WTC11 (cell line): ENCODE data around the gene PKDCC. TPM values are rescaled to one million over a fixed set of nuclear protein-coding genes. Genes with fewer than 3 reads are reported as not detected.

Source experiments
- ATAC-seq: fragments of 200-7000 bp; cut with Tn5 transposase; 2 replicates; pipeline ENCODE4 v1.10.0; 2021; ENCODE audit warnings: mild to moderate bottlenecking, moderate library complexity
- CTCF ChIA-PET: fragments of 300-600 bp; sonication (Branson Sonifier 250); formaldehyde crosslinking; loops from one replicate; lab custom pipeline; 2021; ENCODE audit warnings: antibody characterized with exemption; lab: Charles Lee
- POLR2A ChIA-PET: fragments of 350-600 bp; sonication (Branson Sonifier 250); formaldehyde crosslinking; loops from one replicate; lab custom pipeline; 2021; ENCODE audit warnings: antibody characterized with exemption; lab: Charles Lee
- DNase-seq: peaks from one replicate; pipeline ENCODE4 v3.0.0; 2021; ENCODE audit warnings: low spot score
- H3K27ac Mint-ChIP-seq: 2 replicates; pipeline ENCODE4 v1.8.0; 2021; ENCODE audit warnings: mixed read lengths
- H3K27me3 Mint-ChIP-seq: 2 replicates; pipeline ENCODE4 v1.8.0; 2021; ENCODE audit warnings: low read depth, mild to moderate bottlenecking, moderate library complexity, mixed read lengths
- H3K36me3 Mint-ChIP-seq: 2 replicates; pipeline ENCODE4 v1.8.0; 2021; ENCODE audit warnings: mixed read lengths
- H3K4me1 Mint-ChIP-seq: 2 replicates; pipeline ENCODE4 v1.8.0; 2022; ENCODE audit warnings: mixed read lengths
- H3K4me3 Mint-ChIP-seq: 2 replicates; pipeline ENCODE4 v1.8.0; 2021; ENCODE audit warnings: mild to moderate bottlenecking, moderate library complexity, mixed read lengths
- H3K9me3 Mint-ChIP-seq: 2 replicates; pipeline ENCODE4 v1.8.0; 2021; ENCODE audit warnings: mixed read lengths
- AR ChIP-seq: fragments of 250-450 bp; sonication (Bioruptor Pico); IDR thresholded peaks from 2 replicates; pipeline ENCODE4 v1.9.0; 2021; ENCODE audit warnings: mild to moderate bottlenecking
- ARID4B ChIP-seq: sonication (generic); formaldehyde crosslinking; IDR thresholded peaks from 2 replicates; pipeline ENCODE4 v1.8.0; 2023; ENCODE audit warnings: missing genetic modification reagents, mild to moderate bottlenecking, borderline replicate concordance
- CBFB ChIP-seq: sonication (generic); formaldehyde crosslinking; IDR thresholded peaks from 2 replicates; pipeline ENCODE4 v1.8.1; 2022; ENCODE audit warnings: mild to moderate bottlenecking, low read depth, missing genetic modification reagents
- ETV6 ChIP-seq: sonication (generic); formaldehyde crosslinking; IDR thresholded peaks from 2 replicates; pipeline ENCODE4 v1.8.1; 2022; ENCODE audit warnings: mild to moderate bottlenecking, missing genetic modification reagents
- GTF2I ChIP-seq: fragments of 250-450 bp; sonication (Bioruptor Pico); conservative IDR thresholded peaks from 2 replicates; pipeline ENCODE4 v1.4.0; 2021; ENCODE audit warnings: mild to moderate bottlenecking
- KAT7 ChIP-seq: sonication (generic); formaldehyde crosslinking; IDR thresholded peaks from 2 replicates; pipeline ENCODE4 v1.8.1; 2023; ENCODE audit warnings: missing genetic modification reagents, mild to moderate bottlenecking, borderline replicate concordance
- MAX ChIP-seq: sonication (generic); formaldehyde crosslinking; IDR thresholded peaks from 2 replicates; pipeline ENCODE4 v1.8.0; 2022; ENCODE audit warnings: mild to moderate bottlenecking, missing genetic modification reagents
- RORB ChIP-seq: fragments of 250-450 bp; sonication (Bioruptor Pico); IDR thresholded peaks from 2 replicates; pipeline ENCODE4 v1.9.0; 2021; ENCODE audit warnings: mild to moderate bottlenecking
- SOX15 ChIP-seq: fragments of 250-450 bp; sonication (Bioruptor Pico); IDR thresholded peaks from 2 replicates; pipeline ENCODE4 v1.9.0; 2021; ENCODE audit warnings: mild to moderate bottlenecking
- SP1 ChIP-seq: sonication (generic); formaldehyde crosslinking; conservative IDR thresholded peaks from 2 replicates; pipeline ENCODE4 v1.8.1; 2022; ENCODE audit warnings: missing genetic modification reagents
- TCF7 ChIP-seq: sonication (generic); formaldehyde crosslinking; IDR thresholded peaks from 2 replicates; pipeline ENCODE4 v1.8.0; 2022; ENCODE audit warnings: mild to moderate bottlenecking, low read depth, missing genetic modification reagents, moderate library complexity
- TP53 ChIP-seq: sonication (generic); formaldehyde crosslinking; IDR thresholded peaks from 2 replicates; pipeline ENCODE4 v1.8.1; 2023; ENCODE audit warnings: mild to moderate bottlenecking, missing genetic modification reagents
- ZNF138 ChIP-seq: sonication (generic); formaldehyde crosslinking; conservative IDR thresholded peaks from 2 replicates; pipeline ENCODE4 v1.8.1; 2022; ENCODE audit warnings: mild to moderate bottlenecking, moderate library complexity, missing genetic modification reagents
- ZNF416 ChIP-seq: fragments of 250-450 bp; sonication (Bioruptor Pico); IDR thresholded peaks from 2 replicates; pipeline ENCODE4 v1.9.0; 2021; ENCODE audit warnings: mild to moderate bottlenecking, inconsistent platforms
- ZNF423 ChIP-seq: fragments of 250-450 bp; sonication (Bioruptor Pico); IDR thresholded peaks from 2 replicates; pipeline ENCODE4 v2.1.2; 2022; ENCODE audit warnings: mild to moderate bottlenecking, moderate library complexity
- total RNA-seq: library from RNA; stranded (reverse); gene quantifications from 3 replicates; pipeline ENCODE4 v1.2.3, GENCODE V29; 2021

Gene PKDCC
- total RNA-seq, 1 experiment from 2014 or later: 27.3 TPM

- TF ChIP-seq ARID4B (CRISPR knock-in tag) (no peak), RORB (CRISPR knock-in tag) (no peak), TP53 (CRISPR knock-in tag) (no peak)
- Mint-ChIP-seq H3K36me3 (peaks cover 9% of the 10 kb centered on the region), H3K4me3 (no peak overlapping the region), H3K9me3 (peaks cover 12% of the 10 kb centered on the region), H3K27ac (no peak overlapping the region), H3K4me1 (peaks cover 24% of the 10 kb centered on the region), H3K27me3 (peaks cover 21% of the 10 kb centered on the region)
- ChIA-PET CTCF (no interaction called here), POLR2A (no interaction called here)
- DNase-seq: no peak
- ATAC-seq: no peak
Measured at GRCh38 chr2:42099438-42100173, 51.8 kb downstream of the PKDCC start.

- POLR2A ChIA-PET: interaction anchor here (0.6 kb wide), 1 partner anchor 323 kb away, joined by 3 read pairs; no protein-coding TSS in a partner anchor
- DNase-seq: no peak
- CTCF ChIA-PET: interaction anchor here (1.0 kb wide), 1 partner anchor 32 kb away, joined by 3 read pairs; no protein-coding TSS in a partner anchor
Measured at GRCh38 chr2:42100683-42101205, 52.9 kb downstream of the PKDCC start.

GRCh38 chr2:42101206-42102023, 53.6 kb downstream of the PKDCC start:
- peaks cover 12% of the 10 kb centered on the region for H3K9me3 Mint-ChIP-seq
- peak overlapping the region; percentile 68 for H3K4me3 Mint-ChIP-seq
- no peak for TF ChIP-seq AR (CRISPR knock-in tag)
- TF ChIP-seq ZNF416 (CRISPR knock-in tag): no peak
- 0 out of 2 replicates have a peak, but pooled peaks have one; percentile 46 for TF ChIP-seq TCF7
- no peak for TF ChIP-seq CBFB
- TF ChIP-seq KAT7 (CRISPR knock-in tag): 0 out of 2 replicates have a peak, but pooled peaks have one; percentile 15
- TF ChIP-seq ETV6 (CRISPR knock-in tag): peak; percentile 51; the same call in 1 of the 2 replicates
- peak; percentile 24; the same call in 1 of the 2 replicates for TF ChIP-seq ZNF423
- TF ChIP-seq GTF2I: peak; percentile 83; the same call in 1 of the 2 replicates
- peak; percentile 56; the same call in 1 of the 2 replicates for TF ChIP-seq SP1 (CRISPR knock-in tag)
- TF ChIP-seq ZNF138: 0 out of 2 replicates have a peak, but pooled peaks have one; percentile 34
- H3K36me3 Mint-ChIP-seq: peaks cover 9% of the 10 kb centered on the region
- peak overlapping the region; percentile 90 for H3K27ac Mint-ChIP-seq
- DNase-seq (peak; percentile 67), ATAC-seq (peak; percentile 8)
- H3K4me1 Mint-ChIP-seq: peaks cover 39% of the 10 kb centered on the region
- H3K27me3 Mint-ChIP-seq: peaks cover 21% of the 10 kb centered on the region
- POLR2A ChIA-PET: no interaction called here
- CTCF ChIA-PET: interaction anchor here (1.0 kb wide), 1 partner anchor 32 kb away, joined by 3 read pairs; no protein-coding TSS in a partner anchor

More at GRCh38 chr2:42100683-42101205, 52.9 kb downstream of the PKDCC start:
- peak; percentile 58; the same call in 1 of the 2 replicates for TF ChIP-seq MAX
- no peak for TF ChIP-seq SOX15 (CRISPR knock-in tag)
- peaks cover 9% of the 10 kb centered on the region for H3K36me3 Mint-ChIP-seq
- H3K27ac Mint-ChIP-seq: no peak overlapping the region
- H3K9me3 Mint-ChIP-seq: peaks cover 12% of the 10 kb centered on the region
- ATAC-seq: no peak
- peak overlapping the region; percentile 7 for H3K4me3 Mint-ChIP-seq
- H3K27me3 Mint-ChIP-seq: peaks cover 21% of the 10 kb centered on the region
- H3K4me1 Mint-ChIP-seq: peaks cover 35% of the 10 kb centered on the region
